ENCODE results near the gene ZBTB16. TPM values are rescaled to one million over a fixed set of nuclear protein-coding genes. Genes with fewer than 3 reads are reported as not detected.

Gene ZBTB16
- total and polyA plus RNA-seq, 2 of the 13 experiments (the other 11 are each of a cell fraction or from before 2014, with no cell fraction given) = not detected

DNA sequence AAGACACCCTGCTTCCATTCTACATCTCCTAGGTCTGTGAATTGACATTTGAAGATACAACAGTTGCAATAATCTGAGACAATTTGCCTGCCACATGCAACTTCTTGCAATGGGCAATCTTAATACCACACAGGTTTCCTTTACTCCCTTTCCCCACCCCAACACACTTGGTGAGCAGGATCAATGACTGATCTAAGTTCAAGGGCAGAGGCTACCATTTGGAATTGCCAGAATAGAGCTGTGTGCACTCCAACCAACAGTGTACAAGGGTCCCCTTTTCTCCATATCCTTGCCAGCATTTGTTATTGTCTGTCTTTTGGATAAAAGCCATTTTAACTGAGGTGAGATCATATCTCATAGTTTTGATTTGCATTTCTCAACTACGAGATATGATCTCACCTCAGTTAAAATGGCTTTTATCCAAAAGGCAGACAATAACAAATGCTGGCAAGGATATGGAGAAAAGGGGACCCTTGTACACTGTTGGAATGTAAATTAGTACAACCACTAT is 233.7 kb downstream of the ZBTB16 start:
- peaks cover 2 to 13% of the 10 kb centered on the region in 2 experiments; a peak in 2 of 5 replicates for H3K27me3 ChIP-seq (ENCODE audit: control insufficient read depth in 1 of 2, insufficient read depth in 2 of 2, low read length in 2 of 2)
- no peak overlapping the region for H3K27ac ChIP-seq (ENCODE audit: extremely low read length, insufficient read depth, low read length)
- ChIA-PET CTCF (ENCODE audit: low intra/inter-chr PET ratio, low total read pairs) (no interaction called here), POLR2A (no interaction called here)
- no peaks in the 10 kb centered on the region for H3K79me2 ChIP-seq (ENCODE audit: insufficient read depth, low read length)
- TF ChIP-seq ZMYM4 (CRISPR knock-in tag; IDR thresholded peaks at IDR 0.05) (no peak), ZNF567 (CRISPR knock-in tag; IDR thresholded peaks at IDR 0.05; ENCODE audit: borderline replicate concordance) (no peak)
- TF ChIP-seq, protein P1, sequence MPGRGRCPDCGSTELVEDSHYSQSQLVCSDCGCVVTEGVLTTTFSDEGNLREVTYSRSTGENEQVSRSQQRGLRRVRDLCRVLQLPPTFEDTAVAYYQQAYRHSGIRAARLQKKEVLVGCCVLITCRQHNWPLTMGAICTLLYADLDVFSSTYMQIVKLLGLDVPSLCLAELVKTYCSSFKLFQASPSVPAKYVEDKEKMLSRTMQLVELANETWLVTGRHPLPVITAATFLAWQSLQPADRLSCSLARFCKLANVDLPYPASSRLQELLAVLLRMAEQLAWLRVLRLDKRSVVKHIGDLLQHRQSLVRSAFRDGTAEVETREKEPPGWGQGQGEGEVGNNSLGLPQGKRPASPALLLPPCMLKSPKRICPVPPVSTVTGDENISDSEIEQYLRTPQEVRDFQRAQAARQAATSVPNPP (CRISPR knock-in tag; IDR thresholded peaks at IDR 0.05) = no peak
- FAIRE-seq = no peak
- BruUV-seq (replicated peaks) = no TSS peak
- WGBS (ENCODE audit: low lambda C conversion rate) = 0% methylated on average over 1 of the region's 1 CpG
- in situ Hi-C loops (cut with HindIII; ENCODE audit: extremely low pct_ligation_motif_present, low pct_unique_long_range_greater_than_20kb) = no loop called here
- H4K20me1 ChIP-seq (ENCODE audit: insufficient read depth, low read length) = no peaks in the 10 kb centered on the region
- ATAC-seq = no peak
- no peaks in the 10 kb centered on the region for H3K36me3 ChIP-seq (replicated peaks in 1 of 2; ENCODE audit: control insufficient read depth in 1 of 2, insufficient read depth in 2 of 2, low read length in 2 of 2)
- no peak for DNase-seq (ENCODE audit: low spot score)
- H3K9ac ChIP-seq (ENCODE audit: insufficient read depth, low read depth, low read length) = no peak overlapping the region
- intact Hi-C loops (cut with micrococcal nuclease; ENCODE audit: unreplicated experiment) = no loop called here
- no peaks in the 10 kb centered on the region for H3K9me3 ChIP-seq (ENCODE audit: low read length)
- H3K4me1 ChIP-seq (ENCODE audit: insufficient read depth, low read length) = no peaks in the 10 kb centered on the region
- H3K4me2 ChIP-seq (ENCODE audit: low read depth, low read length) = no peak overlapping the region
- H3K4me3 ChIP-seq (replicated peaks in 1 of 3; ENCODE audit: insufficient read depth in 1 of 3, low read depth in 2 of 3, low read length in 3 of 3) = no peak overlapping the region
- H2AFZ ChIP-seq (ENCODE audit: low read length) = no peak overlapping the region

DNA sequence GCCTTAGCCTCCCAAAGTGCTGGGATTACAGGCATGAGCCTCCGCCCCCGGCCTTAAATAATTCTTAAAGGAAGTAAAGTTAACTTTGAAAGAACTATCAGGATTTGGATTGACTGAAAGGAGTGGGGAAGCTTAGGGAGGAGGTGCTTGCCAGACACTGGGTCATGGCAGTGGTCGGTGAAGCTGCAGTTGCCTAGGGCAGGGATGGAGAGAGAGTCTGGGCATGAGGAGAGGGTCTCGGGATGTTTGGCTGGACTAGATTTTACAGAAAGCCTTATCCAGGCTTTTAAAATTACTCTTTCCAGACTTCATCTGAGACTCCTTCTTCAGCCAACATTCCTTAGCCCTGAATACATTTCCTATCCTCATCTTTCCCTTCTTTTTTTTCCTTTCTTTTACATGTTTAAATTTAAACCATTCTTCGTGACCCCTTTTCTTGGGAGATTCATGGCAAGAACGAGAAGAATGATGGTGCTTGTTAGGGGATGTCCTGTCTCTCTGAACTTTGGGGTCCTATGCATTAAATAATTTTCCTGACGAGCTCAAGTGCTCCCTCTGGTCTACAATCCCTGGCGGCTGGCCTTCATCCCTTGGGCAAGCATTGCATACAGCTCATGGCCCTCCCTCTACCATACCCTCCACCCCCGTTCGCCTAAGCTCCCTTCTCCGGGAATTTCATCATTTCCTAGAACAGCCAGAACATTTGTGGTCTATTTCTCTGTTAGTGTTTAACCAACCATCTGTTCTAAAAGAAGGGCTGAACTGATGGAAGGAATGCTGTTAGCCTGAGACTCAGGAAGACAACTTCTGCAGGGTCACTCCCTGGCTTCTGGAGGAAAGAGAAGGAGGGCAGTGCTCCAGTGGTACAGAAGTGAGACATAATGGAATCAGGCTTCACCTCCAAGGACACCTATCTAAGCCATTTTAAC is 236.4 kb downstream of the ZBTB16 start, which contains the start of gene NNMT:
Gene NNMT, plus strand, starts transcription at position 724 of the 929 bp plus-strand sequence. Its CDS starts 158 bp downstream, at position 882.
- intact Hi-C loops (cut with micrococcal nuclease; ENCODE audit: unreplicated experiment) = no loop called here
- 15% methylated on average over 11 of the region's 11 CpGs for WGBS (ENCODE audit: low lambda C conversion rate)
- H3K4me3 ChIP-seq (replicated peaks in 1 of 3; ENCODE audit: insufficient read depth in 1 of 3, low read depth in 2 of 3, low read length in 3 of 3) = no peak within 1 kb of the TSS
- H3K27ac ChIP-seq (ENCODE audit: extremely low read length, insufficient read depth, low read length) = no peak within 1 kb of the TSS
- no peak within 1 kb of the TSS for H3K4me2 ChIP-seq (ENCODE audit: low read depth, low read length)
- no peaks in the 10 kb centered on the region for H3K9me3 ChIP-seq (ENCODE audit: low read length)
- no peaks in the 10 kb centered on the region for H3K4me1 ChIP-seq (ENCODE audit: insufficient read depth, low read length)
- ChIA-PET POLR2A (no interaction called here), CTCF (ENCODE audit: low intra/inter-chr PET ratio, low total read pairs) (no interaction called here)
- TF ChIP-seq ZNF644 (CRISPR knock-in tag; IDR thresholded peaks at IDR 0.05; ENCODE audit: low read depth) = no peak
- peak; percentile 42; the same call in 1 of the 2 replicates for TF ChIP-seq ZNF263 (CRISPR knock-in tag; IDR thresholded peaks at IDR 0.05)
- DNase-seq (ENCODE audit: low spot score) (no peak), ATAC-seq (peak; percentile 44; the same call in 1 of the 3 replicates), FAIRE-seq (no peak)
- in situ Hi-C loops (cut with HindIII; ENCODE audit: extremely low pct_ligation_motif_present, low pct_unique_long_range_greater_than_20kb) = no loop called here
- no peaks in the 10 kb centered on the region for H4K20me1 ChIP-seq (ENCODE audit: insufficient read depth, low read length)
- H2AFZ ChIP-seq (ENCODE audit: low read length) = no peak within 1 kb of the TSS
- H3K79me2 ChIP-seq (ENCODE audit: insufficient read depth, low read length) = no peaks in the 10 kb centered on the region
- no peaks in the 10 kb centered on the region for H3K36me3 ChIP-seq (replicated peaks in 1 of 2; ENCODE audit: control insufficient read depth in 1 of 2, insufficient read depth in 2 of 2, low read length in 2 of 2)
- no peak within 1 kb of the TSS for H3K9ac ChIP-seq (ENCODE audit: insufficient read depth, low read depth, low read length)
- BruUV-seq (replicated peaks) = no TSS peak
- H3K27me3 ChIP-seq (ENCODE audit: control insufficient read depth in 1 of 2, insufficient read depth in 2 of 2, low read length in 2 of 2) = peaks cover 2 to 13% of the 10 kb centered on the region in 2 experiments; a peak in 2 of 5 replicates

Data from HepG2 (cell line).